Stomach (tissue), 9 donors: Measurements from ENCODE around the gene SHISAL1. TPM values are rescaled to one million over a fixed set of nuclear protein-coding genes. Genes with fewer than 3 reads are reported as not detected.

Experiments
- DNase-seq, 2 donors: peaks; one replicate each; pipeline versions ENCODE4 v3.0.0 to v3.0.0-alpha.2; 2013 to 2019
- H3K27ac ChIP-seq, 5 donors: fragments of 200-600 bp in 4 of 5; sonication (generic) in 4 of 5; one replicate each; pipeline ENCODE4 v1.5.1; 2013 to 2019; ENCODE audit warnings: mild to moderate bottlenecking in 1 of 5, moderate library complexity in 1 of 5
- H3K27me3 ChIP-seq, 3 donors: fragments of 200-600 bp; sonication (generic); one replicate each; pipeline ENCODE4 v1.5.1; 2017 to 2019; ENCODE audit warnings: mixed run types in 1 of 3
- H3K36me3 ChIP-seq, 4 donors: fragments of 200-600 bp; sonication (generic); 1 replicate in 3 of 4; 2 replicates in 1 of 4; pipeline ENCODE4 v1.5.1; 2016 to 2019
- H3K4me1 ChIP-seq, 4 donors: fragments of 200-600 bp; sonication (generic); one replicate each; pipeline ENCODE4 v1.5.1; 2016 to 2019
- H3K4me3 ChIP-seq, 4 donors: fragments of 200-600 bp; sonication (generic) in 3 of 4; one replicate each; pipeline ENCODE4 v1.5.1; 2016 to 2019; ENCODE audit warnings: mild to moderate bottlenecking in 1 of 4
- H3K9me3 ChIP-seq, 4 donors: fragments of 200-600 bp; sonication (generic); one replicate each; pipeline ENCODE4 v1.5.1; 2016 to 2019
- CTCF ChIP-seq, 7 experiments: fragments of 450-650 bp in 4 of 7; fragments of 200-600 bp in 3 of 7; sonication (generic) in 3 of 7; IDR thresholded peaks; one replicate each; pipeline ENCODE4 v1.5.1; 2016 to 2019; ENCODE audit warnings: antibody characterized with exemption in 7 of 7, control low read depth in 2 of 7, mild to moderate bottlenecking in 1 of 7
- EP300 ChIP-seq: sonication (generic); formaldehyde crosslinking; IDR thresholded peaks from one replicate; pipeline ENCODE4 v1.6.1; 2017; ENCODE audit warnings: antibody characterized with exemption
- POLR2A ChIP-seq, 4 donors: fragments of 450-650 bp; IDR thresholded peaks; one replicate each; pipeline ENCODE4 v1.6.1; 2016; ENCODE audit warnings: antibody characterized with exemption in 4 of 4, control low read depth in 2 of 4, mild to moderate bottlenecking in 1 of 4, moderate library complexity in 1 of 4
- POLR2AphosphoS5 ChIP-seq, 3 donors: sonication (generic); formaldehyde crosslinking; IDR thresholded peaks; one replicate each; pipeline ENCODE4 v1.6.1; 2016; ENCODE audit warnings: antibody characterized with exemption in 3 of 3
- WGBS, 5 donors: extraction: QIAGEN DNeasy Blood & Tissue Kit in 3 of 5; methylation state at CpG; one replicate each; pipeline versions ENCODE4 v1.1.5 to v1.1.7; 2013 to 2018; 5-methylcytosine and 5-hydroxymethylcytosine counted together
- intact Hi-C: fragments of 100-400 bp; cut with DNase I; formaldehyde crosslinking; loops from one replicate; pipeline ENCODE4 v1.15.1; 2023; ENCODE audit warnings: low total_unique reads
- polyA plus RNA-seq, 3 donors: library from polyadenylated mRNA; stranded (reverse); fragments of 200-250 nt; gene quantifications; one replicate each; pipeline ENCODE4 v1.2.3, GENCODE V29; 2013
- total RNA-seq, 5 donors: library from RNA; depleted of rRNA; stranded (reverse); fragments of >200 nt; gene quantifications; one replicate each; pipeline versions ENCODE4 v1.1.0 to v1.2.3, GENCODE V29; 2014 to 2016
- donor health status: healthy with polysubstance abuse.
- donor health status: Bipolar disorder and iron deficiency.
- donor health status: healthy.

The SHISAL1 gene
- total and polyA plus RNA-seq, 8 donors: 0.43 to 19.3 (median 1.2) TPM

GRCh38 chr22:44225091-44225689, 87.6 kb downstream of the SHISAL1 start:
- H3K4me1 ChIP-seq: no peaks in the 10 kb centered on the region
- intact Hi-C loops: no loop called here
- TF ChIP-seq EP300: no peak
- no peak for TF ChIP-seq CTCF (IDR thresholded peaks at IDR 0.05)
- no peak for TF ChIP-seq POLR2A (IDR thresholded peaks at IDR 0.05)
- no peak for TF ChIP-seq POLR2AphosphoS5 (IDR thresholded peaks at IDR 0.05)
- no peak overlapping the region for H3K4me3 ChIP-seq
- H3K9me3 ChIP-seq: peaks cover 0 to 28% (median 16%) of the 10 kb centered on the region in 4 donors
- WGBS, 5 donors: 70 to 82% (median 77%) methylated on average over 10 to 11 of the region's 11 CpGs
- peaks cover 0 to 6% (median 0%) of the 10 kb centered on the region in 3 donors for H3K27me3 ChIP-seq
- no peak for DNase-seq
- H3K27ac ChIP-seq: no peak overlapping the region
- no peaks in the 10 kb centered on the region for H3K36me3 ChIP-seq

GRCh38 chr22:44224166-44224565, 88.6 kb downstream of the SHISAL1 start:
- no peak overlapping the region for H3K4me3 ChIP-seq
- TF ChIP-seq POLR2AphosphoS5 (IDR thresholded peaks at IDR 0.05) (no peak), CTCF (IDR thresholded peaks at IDR 0.05) (no peak), POLR2A (IDR thresholded peaks at IDR 0.05) (no peak), EP300 (no peak)
- no peaks in the 10 kb centered on the region for H3K36me3 ChIP-seq
- intact Hi-C loops: no loop called here
- H3K27me3 ChIP-seq: peaks cover 0 to 6% (median 0%) of the 10 kb centered on the region in 3 donors
- no peak for DNase-seq
- H3K4me1 ChIP-seq: no peaks in the 10 kb centered on the region
- H3K27ac ChIP-seq: no peak overlapping the region
- WGBS, 5 donors: 48 to 62% (median 53%) methylated on average over 12 of the region's 12 CpGs
- H3K9me3 ChIP-seq: peaks cover 0 to 21% (median 10%) of the 10 kb centered on the region in 4 donors

GRCh38 chr22:44221710-44222475, 90.9 kb downstream of the SHISAL1 start:
- TF ChIP-seq EP300 (no peak), POLR2AphosphoS5 (IDR thresholded peaks at IDR 0.05) (no peak), CTCF (IDR thresholded peaks at IDR 0.05) (no peak), POLR2A (IDR thresholded peaks at IDR 0.05) (no peak)
- H3K27ac ChIP-seq: no peak overlapping the region
- DNase-seq: no peak
- H3K9me3 ChIP-seq: no peaks in the 10 kb centered on the region
- intact Hi-C loops: no loop called here
- no peaks in the 10 kb centered on the region for H3K36me3 ChIP-seq
- H3K27me3 ChIP-seq: peaks cover 0 to 9% (median 6%) of the 10 kb centered on the region in 3 donors
- no peak overlapping the region for H3K4me3 ChIP-seq
- no peaks in the 10 kb centered on the region for H3K4me1 ChIP-seq
- 77 to 93% (median 90%) methylated on average over 9 to 11 of the region's 11 CpGs for WGBS, 5 donors

- Histone ChIP-seq H3K36me3 (no peaks in the 10 kb centered on the region), H3K4me1 (no peaks in the 10 kb centered on the region), H3K4me3 (no peak overlapping the region), H3K27ac (no peak overlapping the region), H3K27me3 (peaks cover 0 to 9% (median 2%) of the 10 kb centered on the region in 3 donors), H3K9me3 (no peaks in the 10 kb centered on the region)
- TF ChIP-seq POLR2A (IDR thresholded peaks at IDR 0.05) (no peak), POLR2AphosphoS5 (IDR thresholded peaks at IDR 0.05) (no peak), CTCF (IDR thresholded peaks at IDR 0.05) (no peak), EP300 (no peak)
- 75 to 84% (median 78%) methylated on average over 22 to 23 of the region's 23 CpGs for WGBS, 5 donors
- DNase-seq: no peak
- intact Hi-C loops: no loop called here
Observed at GRCh38 chr22:44220727-44221680, 91.7 kb downstream of the SHISAL1 start.
